Measurements from ENCODE around the gene SH2D6.
A peak's percentile ranks its signal among the peaks of the same experiment; 100 is the strongest.

The SH2D6 gene

DNA sequence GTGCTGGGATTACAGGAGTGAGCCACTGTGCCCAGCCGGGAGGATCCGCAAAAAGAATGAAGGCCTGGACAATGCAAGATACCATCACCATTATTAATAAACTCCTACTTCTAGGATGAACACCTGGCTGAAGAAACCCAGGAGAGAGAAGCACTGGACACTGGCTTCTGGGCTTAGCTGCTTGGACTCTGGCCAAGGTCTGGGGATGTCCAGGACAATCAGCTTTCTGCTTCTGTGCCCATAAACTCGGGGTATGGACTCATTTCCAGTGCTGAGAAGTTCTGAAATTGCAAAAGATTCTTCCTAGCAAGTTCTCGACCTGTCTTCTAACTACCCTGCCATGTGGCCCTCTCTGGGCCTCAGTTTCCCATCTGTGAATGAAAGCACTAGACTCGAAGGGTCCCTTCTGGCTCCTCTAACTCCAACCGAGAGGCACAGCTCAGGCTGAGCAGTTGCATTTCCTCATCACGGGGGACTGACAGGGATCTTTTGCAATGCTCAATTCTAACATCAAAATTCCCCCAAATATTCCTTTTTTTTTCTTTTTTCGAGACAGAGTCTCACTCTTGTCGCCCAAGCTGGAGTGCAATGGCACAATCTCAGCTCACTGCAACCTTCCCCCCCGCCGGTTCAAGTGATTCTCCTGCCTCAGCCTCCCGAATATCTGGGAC is 2.4 kb upstream of the SH2D6 start:
- Histone ChIP-seq H3K27ac (peak overlapping the region in 6 of 21 experiments; percentile 11 to 54 (median 38)), H3K4me3 (no peak overlapping the region)

DNA sequence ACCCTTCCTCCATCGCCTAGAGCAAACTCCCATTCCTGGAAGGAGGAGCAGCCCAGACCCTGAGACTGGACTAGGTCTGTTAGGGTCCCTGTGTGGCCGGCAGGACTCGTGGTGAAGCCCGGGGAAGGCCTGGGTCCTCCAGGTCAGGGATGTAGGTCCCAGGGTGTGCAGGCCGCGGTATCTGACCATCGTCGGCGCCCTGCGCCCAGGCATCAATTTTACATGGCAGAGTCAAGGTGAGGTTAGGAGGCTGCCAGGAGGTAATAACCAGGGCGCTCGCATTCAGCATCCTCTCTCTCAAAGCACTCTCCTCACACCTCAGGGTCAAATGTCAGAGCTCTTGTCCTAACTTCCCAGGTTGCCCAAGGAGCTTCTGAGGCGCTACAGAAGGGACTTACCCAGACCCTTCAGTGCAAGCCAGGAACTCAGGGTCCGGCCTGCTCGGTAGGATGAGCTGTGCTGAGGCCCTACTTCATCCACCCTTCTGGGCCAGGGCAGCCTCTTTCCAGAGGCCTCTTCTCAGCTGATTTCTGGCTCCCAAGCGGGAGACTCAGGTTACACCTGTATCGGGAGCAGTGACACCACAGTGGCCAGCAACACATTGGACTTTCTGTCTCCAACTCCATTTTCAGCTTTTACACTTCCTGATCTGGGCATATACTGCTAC is 628 bp downstream of the SH2D6 start:
- H3K27ac ChIP-seq = peak overlapping the region; percentile 63 to 100 (median 94)
- peak overlapping the region; percentile 42 to 71 (median 63) for H3K4me3 ChIP-seq

DNA sequence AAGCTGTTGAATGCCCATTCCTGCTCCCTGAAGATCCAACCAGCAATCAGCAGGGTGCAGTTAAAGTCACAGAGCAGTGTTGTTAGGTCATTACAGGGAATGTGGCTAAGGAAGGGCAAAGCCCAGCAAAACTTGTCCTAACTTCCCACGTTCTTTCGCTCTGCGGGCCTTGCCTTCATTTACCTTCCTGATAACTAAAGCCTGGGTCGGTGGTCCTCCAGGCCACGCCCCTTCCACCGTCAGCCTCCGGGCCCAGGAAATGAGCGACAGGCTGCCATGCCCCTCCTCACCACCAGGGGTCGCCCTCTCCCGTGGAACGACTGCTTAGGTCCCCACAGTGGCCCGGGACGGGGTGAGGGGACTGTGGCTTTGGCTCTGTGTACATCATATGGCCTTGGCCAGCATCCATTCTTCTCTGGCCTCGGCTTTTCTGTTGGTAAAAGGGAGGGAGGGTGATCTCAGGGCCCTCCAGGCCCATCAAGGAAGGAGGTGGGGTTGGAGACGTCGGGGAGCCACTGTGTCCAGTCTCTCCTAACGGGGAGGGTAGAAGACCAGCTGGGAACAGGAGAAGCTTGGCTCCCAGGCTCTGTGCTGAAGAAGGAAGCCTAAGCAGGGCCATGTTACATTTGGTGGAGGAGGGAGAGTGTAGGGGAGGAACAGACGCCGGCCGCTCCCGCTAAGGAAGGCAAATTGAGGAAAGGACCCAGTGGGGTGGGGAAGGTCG is 2.2 kb downstream of the SH2D6 start:
- Histone ChIP-seq H3K27ac (peak overlapping the region in 19 of 21 experiments; percentile 10 to 99 (median 75)), H3K4me3 (peak overlapping the region in 1 of 7 experiments; percentile 5)

DNA sequence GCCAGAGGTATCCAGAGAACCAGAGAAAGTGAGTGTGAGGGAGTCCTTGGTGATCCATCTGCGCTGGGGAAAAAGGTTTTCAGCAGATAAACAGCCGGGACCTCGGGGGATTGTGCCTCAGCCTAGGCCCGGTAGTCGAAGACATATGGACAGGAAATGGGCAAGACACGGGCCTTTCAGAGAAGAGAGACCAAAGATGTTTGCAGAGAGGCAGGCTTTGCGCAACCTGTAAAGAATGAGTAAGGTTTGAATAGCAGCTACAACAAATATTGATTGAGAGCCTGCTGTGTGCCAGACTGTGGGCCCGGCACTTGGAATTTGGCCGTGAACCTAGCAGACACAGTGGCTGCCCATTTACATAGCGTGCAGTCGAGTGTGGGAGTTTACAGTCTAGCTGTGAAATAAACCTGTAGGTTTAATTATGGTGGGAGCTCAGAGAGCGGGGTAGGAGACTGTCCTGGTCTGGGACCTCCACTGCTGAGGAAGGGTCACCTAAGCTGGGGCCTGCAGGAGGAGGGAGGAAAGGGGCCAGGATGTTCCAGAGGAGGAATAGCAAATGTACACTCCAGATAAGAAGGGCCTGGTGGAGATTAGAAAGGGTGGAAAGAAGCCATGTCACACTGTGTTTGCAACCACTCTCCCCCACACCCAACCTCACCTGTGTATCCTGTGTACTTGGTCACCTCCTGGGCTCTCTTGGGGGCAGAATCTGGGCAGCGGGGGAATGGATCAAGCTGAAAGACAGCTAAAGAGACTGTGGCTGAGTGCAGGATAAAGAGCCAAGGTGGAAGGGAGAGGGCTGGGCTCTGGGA is 3.0 kb downstream of the SH2D6 start:
- H3K27ac ChIP-seq = peak overlapping the region in 18 of 21 experiments; percentile 10 to 99 (median 76)
- no peak overlapping the region for H3K4me3 ChIP-seq

DNA sequence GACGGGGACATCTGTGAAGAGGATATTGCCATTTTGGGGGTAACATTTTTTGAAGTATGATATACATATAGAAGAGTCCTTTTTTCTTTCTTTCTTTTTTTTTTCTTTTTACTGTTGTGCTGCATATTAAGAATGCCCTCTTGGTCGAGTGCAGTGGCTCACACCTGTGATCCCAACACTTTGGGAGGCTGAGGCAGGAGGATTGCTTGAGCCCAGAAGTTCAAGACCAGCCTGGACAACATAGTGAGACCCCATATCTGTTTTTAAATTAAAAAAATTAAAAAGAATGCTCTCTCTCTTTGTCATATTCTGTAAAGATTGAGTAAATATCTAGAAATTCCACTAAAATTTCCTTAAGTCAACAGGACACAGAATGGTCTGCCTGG is 3.6 kb downstream of the SH2D6 start:
- H3K4me3 ChIP-seq = no peak overlapping the region
- H3K27ac ChIP-seq = peak overlapping the region in 1 of 21 experiments; percentile 75

DNA sequence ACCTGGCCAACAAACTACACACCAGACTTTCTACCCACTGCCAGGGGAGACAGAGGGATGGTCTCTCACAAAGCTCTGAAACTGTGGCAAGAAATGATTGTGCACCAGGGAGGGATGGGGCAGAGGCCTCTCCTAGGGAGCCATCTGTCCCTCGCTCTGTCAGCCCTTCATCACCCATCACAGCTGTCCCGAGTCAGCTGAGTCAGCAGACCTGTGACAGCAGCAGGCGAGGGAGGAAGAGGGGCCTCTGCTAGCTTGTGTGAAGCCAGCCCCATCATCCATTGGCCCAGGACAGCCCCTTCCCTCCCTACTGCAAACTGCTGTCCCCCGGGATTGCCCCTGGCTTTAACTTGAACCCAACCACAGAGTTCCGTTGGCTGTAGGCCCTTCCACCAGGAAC is 5.0 kb downstream of the SH2D6 start:
- Histone ChIP-seq H3K27ac (no peak overlapping the region), H3K4me3 (no peak overlapping the region)

DNA sequence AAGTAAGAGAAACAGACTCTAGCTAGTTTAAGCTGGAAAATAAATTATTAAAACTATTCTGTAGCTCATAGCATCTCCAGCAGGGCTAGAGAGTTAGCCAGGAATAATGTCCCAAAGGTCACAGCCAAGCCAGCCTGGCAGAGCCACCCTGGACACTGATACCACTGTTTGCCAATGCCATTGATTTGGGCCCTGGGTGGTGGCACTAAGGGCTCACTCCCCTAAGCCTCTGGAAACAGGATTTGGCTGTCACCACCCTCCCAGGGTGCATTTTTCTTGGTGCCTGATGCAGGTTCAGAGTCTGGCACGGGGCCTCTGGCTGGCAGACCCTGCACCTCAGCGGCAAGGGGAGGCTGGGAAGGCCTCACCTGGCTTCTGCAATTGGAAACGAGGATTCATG is 7.1 kb downstream of the SH2D6 start:
- Histone ChIP-seq H3K4me3 (no peak overlapping the region), H3K27ac (no peak overlapping the region)

DNA sequence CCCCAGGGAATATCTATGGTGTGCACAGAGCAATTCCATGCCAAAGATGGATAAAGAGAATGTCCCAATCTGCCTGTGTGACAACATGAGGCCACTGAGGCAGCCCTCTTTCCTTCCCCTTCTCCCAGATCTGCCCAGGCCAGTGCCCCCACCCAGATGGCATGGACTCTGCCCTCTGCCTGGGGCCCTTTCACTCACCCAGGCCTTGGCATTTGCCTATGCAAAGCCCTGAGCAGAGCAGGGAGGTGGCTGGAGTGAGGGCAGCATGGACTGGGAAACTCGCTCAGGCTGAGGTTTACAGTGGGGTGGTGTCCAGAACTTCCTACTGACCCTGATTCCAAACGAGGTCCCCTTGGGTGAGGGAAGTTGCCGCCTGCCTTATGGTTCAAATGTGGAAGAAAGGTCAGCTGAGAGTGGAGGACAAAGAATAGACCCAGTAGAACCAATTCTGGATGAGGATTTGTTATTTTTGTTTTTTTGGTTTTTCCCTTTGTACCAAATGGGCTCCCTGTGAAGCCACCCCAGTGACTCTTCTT is 8.9 kb downstream of the SH2D6 start:
- H3K27ac ChIP-seq = no peak overlapping the region

DNA sequence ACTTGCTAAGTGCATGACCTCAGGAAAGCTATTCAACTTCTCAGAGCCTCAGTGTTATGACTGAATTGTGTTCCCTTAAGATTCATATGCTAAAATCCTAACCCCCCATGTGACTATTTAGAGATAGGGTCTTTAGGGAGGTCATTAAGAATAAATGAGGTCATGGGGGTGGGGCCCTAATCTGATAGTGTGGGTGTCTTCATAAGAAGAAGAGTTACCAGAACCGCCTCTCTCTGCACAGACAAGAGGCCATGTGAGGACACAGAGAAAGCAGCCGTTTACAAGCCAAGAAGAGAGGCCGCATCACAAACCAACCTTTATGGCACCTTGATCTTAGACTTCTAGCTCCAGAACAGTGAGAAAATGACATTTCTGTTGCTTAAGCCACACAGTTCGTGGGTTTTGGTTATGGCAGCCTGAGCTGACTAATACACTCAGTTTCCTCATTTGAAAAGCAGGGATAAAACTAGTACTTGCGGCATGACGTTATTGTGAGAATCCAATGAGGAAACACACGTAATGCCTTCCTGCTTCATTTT is 9.9 kb downstream of the SH2D6 start:
- peak overlapping the region in 2 of 21 experiments; percentile 6 to 13 for H3K27ac ChIP-seq
- no peak overlapping the region for H3K4me3 ChIP-seq

More for the DNA sequence above, 8.9 kb downstream of the SH2D6 start:
- H3K4me3 ChIP-seq = no peak overlapping the region

DNA sequence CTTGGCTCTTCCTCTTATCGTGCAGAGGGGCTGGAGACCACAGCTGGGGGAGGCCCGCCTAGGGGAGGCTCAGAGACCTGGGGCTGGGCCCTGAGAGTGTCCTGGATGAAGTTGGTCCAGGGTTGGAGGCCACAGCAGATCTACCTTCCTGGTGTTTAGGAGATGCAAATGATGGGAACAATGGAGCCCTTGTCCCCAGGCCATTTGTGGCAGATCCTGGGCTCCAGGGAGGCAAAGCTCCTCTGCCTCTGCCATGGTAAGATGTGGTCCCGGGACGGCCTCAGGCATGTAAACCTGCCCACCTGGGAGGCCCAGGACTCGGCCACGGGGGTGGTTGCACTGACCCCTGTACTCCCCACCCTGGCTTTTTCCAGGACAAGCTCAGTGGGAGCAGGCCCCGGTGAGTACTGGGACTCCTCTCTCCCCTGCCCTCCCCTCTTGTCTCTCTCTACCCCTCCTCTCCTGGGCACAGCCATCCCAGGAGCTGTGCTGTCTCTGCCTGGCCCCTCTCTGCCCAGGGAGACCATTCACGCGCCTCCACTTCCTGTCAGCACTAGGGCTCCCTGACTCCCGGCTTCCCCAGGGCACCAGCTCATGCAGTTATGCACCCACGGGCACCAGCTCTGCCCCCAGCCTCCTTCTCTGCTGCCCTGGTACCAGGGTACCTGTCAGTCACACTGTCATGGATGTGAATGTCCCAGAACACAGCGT is 10.9 kb downstream of the SH2D6 start:
- H3K27ac ChIP-seq = peak overlapping the region in 1 of 21 experiments; percentile 4
- H3K4me3 ChIP-seq = no peak overlapping the region

DNA sequence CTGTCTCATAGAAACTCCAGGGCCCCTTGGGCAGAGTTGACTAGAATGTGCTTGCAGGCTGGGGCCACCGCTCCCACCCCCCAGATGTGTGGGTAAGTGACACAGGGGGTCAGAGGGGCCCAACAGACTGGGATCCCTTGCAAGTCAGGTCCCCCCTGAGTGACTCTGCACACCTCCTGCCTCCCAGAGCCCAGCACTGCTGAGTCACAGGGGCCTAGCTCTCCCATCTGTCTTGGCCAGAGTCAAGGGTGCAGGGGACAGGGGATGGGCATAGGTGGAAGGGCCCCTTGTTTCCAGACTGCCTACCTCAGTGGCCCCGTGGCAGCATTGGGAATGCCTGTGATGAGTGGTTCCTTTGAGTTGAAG is 11.4 kb downstream of the SH2D6 start:
- H3K27ac ChIP-seq = peak overlapping the region in 1 of 21 experiments; percentile 4
- no peak overlapping the region for H3K4me3 ChIP-seq

DNA sequence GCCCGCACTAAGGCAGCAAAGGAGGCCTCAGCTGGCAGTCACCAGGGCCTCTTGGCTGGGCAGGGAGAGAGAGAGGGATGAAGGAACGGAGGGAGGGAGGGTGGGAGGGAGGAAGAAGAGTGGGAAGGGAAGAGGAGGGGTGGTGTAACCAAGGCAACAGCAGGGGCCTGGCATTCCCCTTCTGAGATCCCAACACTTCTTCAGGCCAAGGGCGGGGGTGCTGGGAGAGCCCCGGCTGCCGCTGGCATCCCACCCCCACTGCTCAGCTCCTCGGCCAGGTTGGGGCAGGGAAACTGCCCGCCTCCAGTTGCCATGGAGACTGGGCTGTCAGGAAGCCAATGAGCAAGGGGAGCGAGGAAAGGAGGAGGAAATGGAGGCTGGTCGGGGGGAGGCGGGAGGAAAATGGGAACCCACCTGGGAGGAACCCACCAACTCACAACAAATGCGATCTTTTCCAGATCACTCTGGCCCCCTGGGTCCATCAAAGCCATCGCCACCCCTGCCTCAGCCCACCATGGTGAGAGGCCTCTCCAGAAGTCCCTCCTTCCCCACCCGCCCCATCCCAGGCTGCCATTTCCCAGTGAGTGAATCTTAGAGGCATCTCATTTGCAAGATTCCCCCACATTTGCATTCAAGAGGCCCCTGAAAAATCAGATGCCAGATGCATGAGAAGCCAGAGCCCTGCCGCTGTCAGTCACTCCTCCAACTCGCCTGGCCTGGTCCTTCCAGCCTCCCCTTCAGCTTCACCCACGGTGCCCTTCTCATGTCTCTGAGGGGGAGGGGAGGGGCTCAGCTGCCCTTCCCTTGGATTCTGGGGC is 12.4 kb downstream of the SH2D6 start:
- peak overlapping the region in 3 of 21 experiments; percentile 14 to 38 (median 14) for H3K27ac ChIP-seq
- no peak overlapping the region for H3K4me3 ChIP-seq

DNA sequence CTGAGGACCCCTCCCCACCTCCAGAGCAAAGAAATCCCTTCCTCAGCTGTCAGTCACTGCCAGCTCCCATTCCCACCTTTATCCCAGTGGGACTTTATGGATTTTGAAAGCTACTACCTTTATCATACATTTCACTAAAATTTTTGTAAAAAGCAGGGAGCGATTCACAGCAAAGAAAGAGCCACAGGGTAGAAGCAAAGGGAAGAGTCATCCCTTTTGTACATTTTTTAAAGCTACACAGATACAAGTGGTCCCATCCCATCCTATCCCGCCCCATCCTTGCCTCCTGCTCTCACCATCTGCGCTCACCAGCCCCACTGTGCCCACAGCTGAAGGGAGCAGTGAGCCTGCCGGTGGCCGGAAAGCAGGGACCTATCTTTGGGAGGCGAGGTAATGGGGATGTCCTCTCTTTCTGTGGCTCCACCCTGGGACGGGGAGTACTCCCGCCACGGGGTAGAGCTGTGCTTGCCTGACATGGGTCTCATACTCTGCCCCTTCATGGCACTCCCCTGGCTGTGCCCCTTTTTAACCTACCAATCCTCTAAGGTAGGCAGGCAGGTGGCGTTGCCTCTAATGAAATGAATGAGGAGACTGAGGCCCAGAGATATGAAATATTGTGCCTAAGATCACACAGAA is 13.2 kb downstream of the SH2D6 start:
- H3K4me3 ChIP-seq = no peak overlapping the region
- peak overlapping the region in 2 of 21 experiments; percentile 33 to 38 for H3K27ac ChIP-seq

DNA sequence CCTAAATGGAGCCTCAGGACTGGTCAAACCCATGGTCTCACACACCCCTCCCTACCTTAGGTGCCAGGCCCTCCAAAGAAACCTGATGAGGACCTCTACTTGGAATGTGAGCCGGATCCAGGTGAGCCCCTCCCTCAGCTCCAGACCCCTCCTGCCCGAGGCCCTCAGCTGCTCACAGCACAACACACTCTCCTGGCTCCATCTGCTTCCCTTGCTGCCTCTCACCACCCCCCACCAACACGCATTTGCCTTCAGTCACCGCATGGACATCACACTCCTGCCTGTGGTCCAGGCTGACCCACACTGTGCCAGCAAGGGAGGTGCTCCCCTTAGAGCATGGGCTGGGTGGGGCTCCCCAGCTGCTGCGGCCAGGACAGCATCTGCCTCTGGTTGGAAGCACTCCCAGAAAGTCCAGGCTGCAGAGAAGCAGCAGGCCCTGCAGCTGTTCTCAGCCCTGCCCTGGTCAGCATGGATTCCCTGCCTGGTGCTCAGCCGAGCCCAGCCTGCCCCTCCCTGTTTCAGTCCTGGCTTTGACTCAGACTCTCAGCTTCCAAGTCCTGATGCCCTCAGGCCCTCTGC is 15.1 kb downstream of the SH2D6 start:
- H3K4me3 ChIP-seq = no peak overlapping the region

DNA sequence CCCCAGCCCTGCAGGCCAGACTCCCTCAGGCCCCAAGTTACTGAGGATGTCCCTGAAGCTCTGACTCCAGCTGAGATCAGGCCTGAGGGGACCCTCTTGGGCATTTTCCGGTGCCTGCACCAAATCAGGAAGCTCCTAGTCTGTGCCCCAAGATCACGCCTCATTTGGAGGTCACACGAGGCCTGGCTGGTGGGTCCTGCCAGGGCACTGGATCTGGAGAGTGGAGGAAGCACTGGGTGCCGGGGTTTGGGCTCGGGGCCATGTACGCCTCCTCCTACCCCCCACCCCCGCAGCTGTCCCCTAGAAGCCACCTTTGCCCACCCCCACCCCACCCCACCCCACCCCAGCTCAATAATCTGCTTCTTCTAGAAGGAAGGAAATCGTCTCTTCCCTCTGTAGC is 16.2 kb downstream of the SH2D6 start:
- H3K4me3 ChIP-seq = no peak overlapping the region
- H3K27ac ChIP-seq = peak overlapping the region in 12 of 21 experiments; percentile 3 to 98 (median 44)

More for the DNA sequence above, 15.1 kb downstream of the SH2D6 start:
- H3K27ac ChIP-seq = peak overlapping the region in 12 of 21 experiments; percentile 10 to 98 (median 40)

DNA sequence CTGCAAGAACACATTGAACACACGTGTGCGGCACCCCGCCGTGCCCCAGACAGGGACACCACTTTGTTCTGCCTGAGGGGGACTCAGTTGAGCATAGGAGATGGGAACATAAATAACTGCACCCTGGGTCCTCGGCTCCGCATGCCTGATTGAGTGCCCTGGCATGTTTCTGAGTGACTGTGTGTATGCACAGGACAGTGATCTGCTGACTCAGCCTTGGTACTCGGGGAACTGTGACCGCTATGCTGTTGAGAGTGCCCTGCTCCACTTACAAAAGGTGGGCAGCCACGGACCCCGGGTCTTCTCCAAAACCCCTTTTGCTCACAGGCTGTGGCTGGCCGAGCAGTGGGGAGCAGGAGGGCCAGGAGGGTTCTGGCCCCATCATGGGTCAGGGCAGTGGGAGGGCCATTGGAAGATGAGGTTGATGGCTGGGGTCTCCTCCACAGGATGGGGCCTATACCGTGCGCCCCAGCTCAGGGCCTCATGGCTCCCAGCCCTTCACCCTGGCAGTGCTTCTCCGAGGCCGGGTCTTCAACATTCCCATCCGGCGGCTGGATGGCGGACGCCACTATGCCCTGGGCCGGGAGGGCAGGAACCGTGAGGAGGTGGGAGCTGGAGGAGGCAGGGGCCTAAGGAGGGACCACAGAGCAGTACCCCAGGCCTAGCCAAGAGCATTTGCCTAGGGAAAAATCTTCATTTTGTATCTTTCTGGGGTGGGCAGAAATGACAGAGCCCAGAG is 16.9 kb downstream of the SH2D6 start:
- H3K4me3 ChIP-seq = no peak overlapping the region
- H3K27ac ChIP-seq = peak overlapping the region in 11 of 21 experiments; percentile 3 to 98 (median 90)

All from skin epidermis (tissue), 12 donors.